ENCODE results near the gene APOL5. TPM values are rescaled to one million over a fixed set of nuclear protein-coding genes. Genes with fewer than 3 reads are reported as not detected.

The APOL5 gene
- total and polyA plus RNA-seq, 10 of the 15 experiments (the other 5 are each of a cell fraction or from before 2014, with no cell fraction given) = not detected

- ChIA-PET CTCF (no interaction called here), RAD21 (ENCODE audit: unreplicated experiment) (interaction anchor here (1.6 kb wide), 1 partner anchor 97 kb away, joined by 3 read pairs; no protein-coding TSS in a partner anchor), POLR2A (no interaction called here), SMC1A (ENCODE audit: uncharacterized antibody, unreplicated experiment) (interaction anchor here (0.5 to 0.9 kb wide), 2 partner anchors 100 to 141 kb away, joined by 3 read pairs; no protein-coding TSS in a partner anchor)
- no TSS peak for BruUV-seq (replicated peaks)
- no peaks in the 10 kb centered on the region for H3K4me1 ChIP-seq (ENCODE audit: control insufficient read depth, insufficient read depth, low read length)
- no peak overlapping the region for H3K4me2 ChIP-seq (ENCODE audit: control insufficient read depth, insufficient read depth)
- no peaks in the 10 kb centered on the region for H3K79me2 ChIP-seq (ENCODE audit: control insufficient read depth, insufficient read depth, low read length)
- H4K20me1 ChIP-seq (ENCODE audit: control insufficient read depth, insufficient read depth) = no peaks in the 10 kb centered on the region
- no peak for FAIRE-seq
- peaks cover 2% of the 10 kb centered on the region in 2 experiments; a peak in 2 of 4 replicates for H3K27me3 ChIP-seq (replicated peaks in 1 of 2; ENCODE audit: control insufficient read depth in 2 of 2, insufficient read depth in 2 of 2, low read length in 1 of 2)
- no peaks in the 10 kb centered on the region for H3K36me3 ChIP-seq (ENCODE audit: control insufficient read depth in 2 of 2, insufficient read depth in 2 of 2, low read length in 1 of 2)
- no peak for DNase-seq (ENCODE audit: low read depth, low spot score)
- no peak overlapping the region for H3K9ac ChIP-seq (ENCODE audit: control insufficient read depth, insufficient read depth, low read length)
- ATAC-seq = no peak
- no peak overlapping the region for H2AFZ ChIP-seq (ENCODE audit: control insufficient read depth, low read depth, low read length)
- no peaks in the 10 kb centered on the region for H3K9me3 ChIP-seq (replicated peaks; ENCODE audit: control insufficient read depth, insufficient read depth, low read length)
- 58% methylated on average over 11 of the region's 11 CpGs for WGBS (ENCODE audit: insufficient coverage, insufficient replicate concordance, low lambda C conversion rate, missing lambda C conversion rate)
- intact Hi-C loops (cut with micrococcal nuclease; ENCODE audit: unreplicated experiment) = no loop called here
- no peak overlapping the region for H3K4me3 ChIP-seq
- H3K27ac ChIP-seq (ENCODE audit: control insufficient read depth, insufficient read depth) = no peak overlapping the region
- no peak for TF ChIP-seq NFIC (IDR thresholded peaks at IDR 0.05; ENCODE audit: low read depth, low read length)
- no peak for TF ChIP-seq SKIL (IDR thresholded peaks at IDR 0.05; ENCODE audit: low read depth, poor library complexity, severe bottlenecking)
- no peak for TF ChIP-seq CEBPB (IDR thresholded peaks at IDR 0.05; ENCODE audit: borderline replicate concordance in 1 of 2, low read depth in 2 of 2, low read length in 2 of 2)
- no peak for TF ChIP-seq MAX (IDR thresholded peaks at IDR 0.05; ENCODE audit: low read depth, low read length)
- no peak for TF ChIP-seq CHD4 (IDR thresholded peaks at IDR 0.05)
- TF ChIP-seq SRF (IDR thresholded peaks at IDR 0.05; ENCODE audit: low read depth in 2 of 2, low read length in 2 of 2) = no peak
- no peak for TF ChIP-seq TCF3 (IDR thresholded peaks at IDR 0.05; ENCODE audit: borderline replicate concordance, insufficient read depth, low read depth, low read length)
- TF ChIP-seq FOXK2 (IDR thresholded peaks at IDR 0.05) = no peak
- TF ChIP-seq DPF2 (IDR thresholded peaks at IDR 0.05) = no peak
- no peak for TF ChIP-seq ZSCAN29 (IDR thresholded peaks at IDR 0.05)
- no peak for TF ChIP-seq YBX1 (IDR thresholded peaks at IDR 0.05)
- no peak for TF ChIP-seq POU2F2 (IDR thresholded peaks at IDR 0.05; ENCODE audit: borderline replicate concordance, low read depth, low read length)
- TF ChIP-seq TCF12 (IDR thresholded peaks at IDR 0.05; ENCODE audit: low read depth, low read length) = no peak
- no peak for TF ChIP-seq RAD51 (IDR thresholded peaks at IDR 0.05)
- in situ Hi-C loops (cut with MboI) = no loop called here
Observed at GRCh38 chr22:35727436-35727835, 9.8 kb downstream of the APOL5 start.

Measured in GM12878 (cell line).